SK-N-MC (cell line): Measurements from ENCODE around the gene ME2.

Experiments used
- EZH2 ChIP-seq: fragments of 200-600 bp; sonication (generic); IDR thresholded peaks from one replicate; pipeline ENCODE4 v1.6.1; 2017; ENCODE audit warnings: antibody characterized with exemption
- FOXP2 ChIP-seq: optimal IDR thresholded peaks from 2 replicates; pipeline ENCODE3; 2011; ENCODE audit warnings: mild to moderate bottlenecking, moderate library complexity; ENCODE audit not compliant: insufficient read depth; ENCODE audit errors: extremely low read length, control extremely low read depth
- POLR2AphosphoS5 ChIP-seq: IDR thresholded peaks from 2 replicates; pipeline ENCODE4 v1.6.1; 2012; ENCODE audit warnings: mild to moderate bottlenecking, low read depth, low read length, borderline replicate concordance

- TF ChIP-seq POLR2AphosphoS5 (no peak), EZH2 (no peak), FOXP2 (no peak)
Observed at GRCh38 chr18:50909261-50909660, 30.3 kb downstream of the ME2 start.
